ENCODE data around the gene PSMC5.
"Not testable (repeated sequence)": the region's sequence is repeated elsewhere in the genome, so short reads cannot be mapped to it uniquely, and the experiment has no call there.

GRCh38 chr17:63878413-63878812 is 51.2 kb downstream of the PSMC5 start:
- TF ChIP-seq, protein P1, sequence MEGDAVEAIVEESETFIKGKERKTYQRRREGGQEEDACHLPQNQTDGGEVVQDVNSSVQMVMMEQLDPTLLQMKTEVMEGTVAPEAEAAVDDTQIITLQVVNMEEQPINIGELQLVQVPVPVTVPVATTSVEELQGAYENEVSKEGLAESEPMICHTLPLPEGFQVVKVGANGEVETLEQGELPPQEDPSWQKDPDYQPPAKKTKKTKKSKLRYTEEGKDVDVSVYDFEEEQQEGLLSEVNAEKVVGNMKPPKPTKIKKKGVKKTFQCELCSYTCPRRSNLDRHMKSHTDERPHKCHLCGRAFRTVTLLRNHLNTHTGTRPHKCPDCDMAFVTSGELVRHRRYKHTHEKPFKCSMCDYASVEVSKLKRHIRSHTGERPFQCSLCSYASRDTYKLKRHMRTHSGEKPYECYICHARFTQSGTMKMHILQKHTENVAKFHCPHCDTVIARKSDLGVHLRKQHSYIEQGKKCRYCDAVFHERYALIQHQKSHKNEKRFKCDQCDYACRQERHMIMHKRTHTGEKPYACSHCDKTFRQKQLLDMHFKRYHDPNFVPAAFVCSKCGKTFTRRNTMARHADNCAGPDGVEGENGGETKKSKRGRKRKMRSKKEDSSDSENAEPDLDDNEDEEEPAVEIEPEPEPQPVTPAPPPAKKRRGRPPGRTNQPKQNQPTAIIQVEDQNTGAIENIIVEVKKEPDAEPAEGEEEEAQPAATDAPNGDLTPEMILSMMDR (IDR thresholded peaks at IDR 0.05): not testable (repeated sequence)
- TF ChIP-seq RELA (CRISPR knock-in tag; IDR thresholded peaks at IDR 0.05; ENCODE audit: borderline replicate concordance); KAT7 (CRISPR knock-in tag; IDR thresholded peaks at IDR 0.05; ENCODE audit: borderline replicate concordance); MYBL2 (CRISPR knock-in tag; IDR thresholded peaks at IDR 0.05); ZNF396 (CRISPR knock-in tag; IDR thresholded peaks at IDR 0.05; ENCODE audit: borderline replicate concordance); ZNF263 (CRISPR knock-in tag; IDR thresholded peaks at IDR 0.05; ENCODE audit: low read depth); IRF1 (CRISPR knock-in tag; IDR thresholded peaks at IDR 0.05); USF2 (CRISPR knock-in tag; IDR thresholded peaks at IDR 0.05): not testable (repeated sequence)

Measured in WTC11 (cell line).